GM18517 (cell line): Measurements from ENCODE around the gene KDM2B.
A peak's percentile ranks its signal among the peaks of the same experiment; 100 is the strongest.

Experiments used
- ATAC-seq: cut with Tn5 transposase; IDR thresholded peaks from one replicate; pipeline ENCODE4 v1.9.1; 2021; ENCODE audit warnings: mild to moderate bottlenecking, moderate library complexity; ENCODE audit not compliant: unreplicated experiment

Gene KDM2B

GRCh38 chr12:121568518-121568917, 12.3 kb downstream of the KDM2B start:
- no peak for ATAC-seq

GRCh38 chr12:121565076-121565475, 15.7 kb downstream of the KDM2B start:
- ATAC-seq: no peak

DNA sequence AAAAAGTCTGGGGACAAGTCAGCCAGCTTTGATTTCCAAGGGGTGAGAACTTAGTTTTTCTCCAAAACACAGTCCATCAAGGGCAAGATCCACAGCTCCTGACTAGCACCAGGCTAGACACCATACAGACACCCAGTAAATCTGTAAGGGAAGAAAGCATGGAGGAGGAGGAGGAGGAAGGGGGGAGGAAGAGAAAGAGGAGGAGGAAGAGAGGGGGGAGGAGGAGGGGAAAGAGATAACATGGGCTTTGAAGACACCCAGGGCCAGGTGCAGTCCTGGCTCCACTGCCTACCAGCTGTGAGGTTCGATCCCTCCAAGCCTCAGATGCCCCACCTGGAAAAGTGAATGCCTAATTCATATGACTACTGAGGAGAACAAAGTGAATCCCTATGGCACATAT, 18.3 kb downstream of the KDM2B start:
- no peak for ATAC-seq

DNA sequence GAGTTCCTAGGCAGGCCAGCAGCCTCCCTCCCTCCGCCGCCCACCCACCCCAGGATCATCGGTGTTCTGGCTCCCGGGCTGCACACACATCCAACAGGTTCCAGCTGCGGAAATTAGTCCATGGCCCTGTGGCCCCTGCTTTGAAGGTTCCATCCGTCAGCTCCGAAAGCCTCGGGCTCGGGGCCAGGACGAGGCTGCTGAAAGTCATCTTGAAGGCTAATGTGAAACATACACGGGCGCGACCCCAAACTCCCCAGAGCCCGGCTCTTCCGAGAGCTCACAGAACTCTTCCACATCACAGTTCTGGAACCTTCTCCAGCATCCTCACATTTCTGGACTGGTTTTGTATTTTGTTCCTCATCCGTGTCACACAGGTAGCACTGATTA, 19.8 kb downstream of the KDM2B start:
- no peak for ATAC-seq

DNA sequence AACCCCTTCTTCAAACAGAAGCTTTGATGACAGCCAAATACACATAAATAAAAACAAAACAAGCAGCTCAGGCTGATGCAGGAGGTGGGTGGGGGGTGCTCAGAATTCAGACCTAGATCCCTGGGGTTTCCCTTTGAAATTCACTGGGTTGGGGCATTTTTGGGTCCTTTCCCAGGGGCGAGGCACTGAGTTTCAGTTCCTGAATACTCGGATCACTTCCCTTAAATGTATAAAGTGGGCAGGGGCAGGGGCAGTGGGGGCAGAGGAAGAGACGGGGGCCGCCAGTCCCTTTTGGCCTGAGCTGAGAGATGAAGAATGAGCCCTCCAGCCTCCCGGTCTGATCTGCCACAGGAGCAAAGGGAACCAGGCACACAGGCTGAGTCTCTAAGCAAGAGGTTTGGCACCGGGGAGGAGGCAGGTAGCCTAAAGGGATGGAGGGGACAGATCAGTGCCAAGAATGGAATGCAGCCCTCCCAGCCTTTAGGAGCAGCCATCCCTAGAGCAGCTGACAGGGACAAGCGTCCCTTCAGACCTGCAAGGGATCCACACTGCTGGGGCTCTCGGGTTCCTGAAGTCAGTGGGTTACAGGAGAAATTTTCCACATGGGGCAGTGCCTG, 20.3 kb downstream of the KDM2B start:
- ATAC-seq: no peak

DNA sequence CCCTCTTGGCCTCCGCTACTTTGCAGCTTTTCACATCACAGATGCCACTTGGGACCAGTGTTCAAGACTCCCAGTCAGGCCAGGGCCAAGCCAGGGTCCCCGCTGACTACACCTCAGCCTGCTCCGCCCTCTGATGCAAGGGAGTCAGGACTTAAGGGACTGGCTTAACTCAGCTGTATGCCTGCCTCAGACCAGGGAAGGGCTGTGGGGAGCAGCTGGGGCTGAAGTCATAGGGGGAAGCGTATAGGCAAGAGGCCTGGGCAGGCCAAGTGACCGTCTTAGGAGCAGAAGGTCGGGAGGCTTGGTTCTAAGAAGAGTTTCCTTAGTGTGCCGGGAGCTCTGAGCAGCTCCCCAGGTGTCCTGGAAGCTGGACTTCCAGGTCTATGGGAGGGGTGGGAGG, 21.9 kb downstream of the KDM2B start:
- no peak for ATAC-seq

DNA sequence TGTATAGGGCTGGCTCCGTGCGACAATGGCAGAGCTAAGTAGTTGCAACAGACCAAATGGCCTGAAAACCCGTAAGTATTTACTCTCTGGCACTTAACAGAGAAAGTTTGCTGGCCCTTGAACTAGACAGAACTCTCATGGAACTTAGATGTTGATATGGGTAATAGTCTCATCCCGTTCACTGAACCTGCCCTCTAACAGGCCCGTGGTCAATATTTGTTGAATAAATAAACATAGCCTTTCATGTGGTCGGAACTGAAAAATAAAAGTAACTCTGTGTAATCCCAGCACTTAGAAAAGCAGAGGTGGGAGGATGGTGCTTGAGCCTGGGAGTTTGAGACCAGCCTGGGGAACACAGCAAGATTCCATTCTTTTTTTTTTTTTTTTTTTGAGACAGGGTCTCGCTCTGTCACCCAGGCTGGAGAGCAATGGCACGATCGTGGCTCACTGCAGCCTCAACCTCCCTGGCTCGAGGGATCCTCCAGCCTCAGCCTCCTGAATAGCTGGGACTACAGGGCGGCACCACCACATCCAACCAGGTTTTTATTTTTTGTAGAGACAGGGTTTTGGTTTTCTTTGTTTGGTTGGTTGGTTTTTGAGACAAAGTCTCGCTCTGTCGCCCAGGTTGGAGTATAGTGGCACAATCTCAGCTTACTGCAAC, 29.7 kb downstream of the KDM2B start:
- no peak for ATAC-seq

GRCh38 chr12:121549075-121549474, 31.7 kb downstream of the KDM2B start:
- ATAC-seq: no peak

GRCh38 chr12:121545480-121545879, 35.3 kb downstream of the KDM2B start:
- ATAC-seq: no peak

DNA sequence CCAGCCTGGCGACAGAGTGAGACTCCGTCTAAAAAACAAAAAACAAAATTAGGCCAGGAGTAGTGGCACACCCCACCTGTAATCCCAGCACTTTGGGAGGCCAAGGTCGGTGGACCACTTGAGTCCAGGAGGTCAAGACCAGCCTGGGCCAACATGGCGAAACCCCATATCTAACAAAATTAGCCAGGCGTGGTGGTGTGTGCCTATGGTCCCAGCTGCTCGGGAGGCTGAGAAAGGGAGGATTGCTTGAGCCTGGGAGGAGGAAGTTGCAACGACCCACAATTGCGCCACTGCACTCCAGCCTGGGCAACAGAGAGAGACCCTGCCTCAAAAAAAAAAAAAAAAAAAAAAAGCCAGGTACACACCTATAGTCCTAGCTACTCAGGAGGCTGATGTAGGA, 37.0 kb downstream of the KDM2B start:
- no peak for ATAC-seq

GRCh38 chr12:121539908-121540307, 40.9 kb downstream of the KDM2B start:
- no peak for ATAC-seq

DNA sequence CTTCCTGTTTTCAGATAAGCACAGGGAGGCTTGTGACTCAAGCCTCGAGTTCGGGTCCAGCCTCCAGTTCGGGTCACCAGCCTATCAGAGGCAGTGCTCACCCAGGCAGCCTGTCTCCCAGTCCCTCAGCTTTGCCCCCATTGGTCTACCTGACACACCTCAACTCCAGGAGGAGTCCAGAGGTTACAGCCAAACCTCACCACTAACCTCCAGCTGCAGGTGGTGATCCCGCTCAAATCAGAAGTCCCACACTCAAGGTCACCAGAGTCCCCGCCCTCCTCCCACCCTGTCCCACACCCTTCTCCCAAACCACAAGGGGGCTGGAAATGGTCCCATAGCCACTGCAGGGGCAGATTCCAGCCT, 42.1 kb downstream of the KDM2B start:
- no peak for ATAC-seq

DNA sequence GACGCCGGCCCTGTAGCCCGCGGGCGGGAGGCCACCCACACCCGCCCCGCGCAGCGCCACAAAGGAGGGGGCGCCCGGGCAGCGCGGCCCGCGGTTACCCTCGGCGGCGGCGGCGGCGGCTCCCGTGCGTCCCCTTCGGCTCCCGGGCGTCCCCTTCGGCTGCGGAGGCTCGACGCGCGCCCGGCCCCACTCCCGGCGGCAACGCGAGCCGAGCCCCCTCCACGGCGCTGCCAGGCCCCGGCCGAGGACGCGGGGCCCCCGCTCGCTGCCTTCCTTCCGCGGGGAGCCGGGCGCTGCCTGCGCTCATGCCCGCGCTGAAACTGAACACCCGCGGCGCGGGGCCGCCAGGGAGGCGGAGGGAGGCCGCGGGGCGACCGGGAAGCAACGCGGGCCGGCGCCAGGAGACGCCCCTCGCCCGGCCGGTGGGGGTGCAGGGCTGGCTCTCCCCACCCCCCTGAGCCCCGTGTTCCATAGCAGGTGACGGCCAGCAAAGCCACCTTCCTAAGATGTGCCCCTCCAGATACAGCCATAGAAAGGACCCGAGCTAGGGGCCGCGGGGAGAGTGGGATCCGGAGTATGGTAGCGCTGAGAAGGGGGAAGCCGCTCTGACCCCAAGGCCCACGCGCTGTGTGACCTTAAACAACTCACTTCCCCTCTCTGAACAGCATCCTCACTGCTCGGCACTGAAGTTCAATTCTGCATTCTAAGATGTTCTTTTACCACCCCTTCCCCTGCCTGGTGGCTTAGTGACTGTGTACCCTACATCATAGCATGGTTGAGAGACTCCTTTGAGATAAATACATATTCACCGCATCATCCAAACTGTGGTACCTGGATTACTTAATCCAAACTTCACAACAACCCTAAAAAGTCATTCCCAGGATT, 42.8 kb downstream of the KDM2B start:
- ATAC-seq: no peak

DNA sequence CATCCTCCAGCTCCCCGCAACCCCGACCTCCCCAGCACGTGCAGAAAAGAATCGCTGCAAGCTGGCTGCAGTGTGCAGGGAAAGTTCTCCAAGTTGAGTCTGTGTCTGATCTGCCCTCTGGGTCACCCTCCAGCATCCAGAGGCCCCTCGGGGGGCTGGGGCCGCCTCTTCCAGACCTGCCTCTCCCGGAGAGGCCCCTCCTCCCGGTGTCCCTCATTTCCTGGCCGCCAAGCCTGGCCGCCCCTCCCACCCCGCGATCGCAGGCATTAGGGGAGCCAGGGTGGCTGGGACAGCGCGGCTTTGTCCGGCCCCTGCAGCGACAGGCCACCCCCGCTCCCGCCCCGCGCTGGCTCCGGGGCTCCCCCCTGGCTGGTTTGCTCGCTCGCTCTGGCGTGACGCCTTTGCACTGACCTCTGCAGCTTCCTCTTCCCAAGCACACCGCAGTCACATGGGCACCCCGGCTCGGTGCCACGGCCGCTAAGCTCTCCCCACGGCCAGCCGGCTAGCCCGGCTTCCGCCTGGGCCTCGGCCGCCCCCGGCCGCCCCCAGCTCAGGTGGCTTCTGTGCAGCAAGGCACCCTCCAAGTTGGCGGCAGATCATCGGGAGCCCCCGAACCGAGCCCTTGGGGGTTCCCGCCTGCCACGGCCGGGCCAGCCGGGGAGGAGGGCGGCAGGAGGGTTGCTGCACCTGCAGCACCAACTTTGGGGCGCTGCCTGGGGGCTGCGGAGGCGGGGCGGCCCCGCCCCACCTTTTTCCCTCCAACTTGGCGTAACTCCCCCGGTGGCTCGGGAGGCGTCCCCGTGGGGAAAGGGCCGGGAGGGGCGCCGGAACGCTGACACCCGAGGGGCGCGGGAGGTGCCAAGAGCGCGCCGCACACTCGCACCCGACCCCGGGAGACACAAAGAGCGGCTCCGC, 43.7 kb downstream of the KDM2B start:
- ATAC-seq: peak; percentile 66

- ATAC-seq: peak; percentile 35
These were observed 44.5 kb downstream of the KDM2B start for GRCh38 chr12:121536054-121536898.

DNA sequence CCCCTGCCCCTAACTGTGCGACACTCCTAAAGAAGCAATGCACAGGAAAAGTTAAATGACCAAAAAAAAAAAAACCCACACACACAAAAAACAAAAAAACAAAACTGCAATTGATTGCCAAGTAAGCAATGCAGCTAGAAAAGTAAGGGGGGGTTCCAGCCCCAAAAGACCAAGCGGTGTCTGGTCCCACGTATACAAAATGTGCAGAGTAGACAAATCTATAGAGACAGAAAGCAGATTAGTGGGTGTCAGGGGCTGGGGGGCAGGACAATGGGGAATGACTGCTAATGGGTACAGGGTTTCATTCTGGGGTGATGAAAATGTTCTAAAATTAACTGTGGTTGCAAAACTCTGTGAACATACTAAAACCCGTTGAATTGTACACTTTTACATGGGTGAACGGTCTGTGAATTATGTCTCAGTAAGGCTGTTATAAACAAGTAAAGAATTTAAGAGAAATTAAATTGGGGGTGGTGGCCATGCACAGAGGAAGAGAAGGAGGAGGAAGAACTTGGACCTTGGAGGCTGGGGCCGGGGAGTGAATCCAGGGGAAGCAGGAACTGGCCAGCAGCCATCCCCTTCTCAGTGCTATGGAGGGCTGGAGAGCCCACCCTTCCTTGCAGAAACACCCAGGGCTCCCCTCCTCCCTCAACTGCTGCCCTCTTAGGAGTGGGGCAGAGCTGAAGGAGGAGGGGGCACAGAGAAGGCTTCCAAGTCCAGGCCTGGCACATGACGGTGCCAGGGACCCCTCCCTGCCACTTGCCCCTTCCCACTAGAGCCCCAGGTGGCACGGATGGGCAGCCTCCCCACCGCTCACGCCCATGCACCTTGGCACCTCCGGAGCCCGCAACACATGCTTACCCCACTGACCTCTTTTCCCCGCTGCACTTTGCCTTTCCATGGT, 45.4 kb downstream of the KDM2B start:
- ATAC-seq: no peak

DNA sequence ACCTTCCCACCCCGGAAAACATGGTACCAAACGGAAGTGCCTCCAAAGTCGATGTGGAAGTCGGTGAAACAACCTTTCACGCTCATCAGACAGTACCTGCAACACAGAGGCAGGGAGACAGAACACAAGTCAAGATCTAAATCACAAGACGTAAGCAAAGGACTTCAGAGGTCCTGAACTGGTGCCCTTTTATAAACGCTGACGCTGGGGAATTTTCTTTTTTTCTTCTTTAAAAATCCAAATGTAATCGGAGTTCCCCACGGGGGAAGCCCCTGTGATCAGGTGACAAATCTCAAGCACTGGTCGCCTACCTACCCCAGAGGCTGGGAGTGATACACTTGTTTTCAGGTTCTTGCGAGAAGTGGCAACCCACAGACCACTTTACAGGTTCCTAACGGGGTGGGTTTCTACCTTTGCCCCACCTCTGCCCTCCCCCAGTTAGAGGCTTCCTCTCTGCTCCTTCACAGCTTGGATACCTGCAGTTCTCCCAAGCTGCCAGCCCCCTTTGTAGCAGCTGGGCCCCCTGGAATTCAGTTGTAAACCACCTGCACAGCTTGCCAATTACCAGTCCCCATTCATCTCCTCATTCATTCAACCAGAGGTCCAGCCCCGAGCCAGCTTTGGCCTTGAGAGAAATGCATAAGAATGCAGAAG, 46.2 kb downstream of the KDM2B start:
- ATAC-seq: no peak

DNA sequence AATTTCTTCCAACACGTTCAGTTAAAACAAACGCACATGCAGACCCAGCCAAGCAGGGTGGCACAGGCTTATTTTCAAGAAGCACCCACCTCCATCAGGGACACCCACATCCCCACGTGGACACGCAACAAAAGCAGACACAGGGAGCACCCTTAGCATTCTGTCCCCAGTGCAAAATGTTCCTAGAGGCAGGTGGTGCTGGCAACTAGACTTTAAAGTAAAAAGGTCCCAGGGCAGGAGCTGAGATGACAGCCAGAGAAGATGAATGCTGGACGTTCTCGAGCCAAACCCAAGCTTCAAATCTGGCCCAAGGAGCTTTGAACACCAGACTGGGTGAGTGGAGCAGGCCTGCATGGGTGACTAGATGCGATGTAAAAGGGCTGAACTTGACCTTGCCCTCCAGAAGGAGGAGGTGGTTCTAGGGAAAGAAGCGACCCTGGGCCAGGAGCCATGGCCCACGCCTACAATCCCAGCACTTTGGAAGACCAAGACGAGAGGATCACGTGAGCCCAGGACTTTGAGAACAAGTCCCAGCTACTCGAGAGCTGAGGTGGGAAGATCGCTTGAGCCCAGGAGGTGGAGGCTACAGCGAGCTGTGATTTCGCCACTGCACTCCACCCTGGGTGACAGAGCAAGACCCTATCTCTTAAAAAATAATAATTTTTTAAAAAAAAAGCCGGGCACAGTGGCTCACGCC, 47.3 kb downstream of the KDM2B start:
- no peak for ATAC-seq
